CD4-positive, alpha-beta memory T cell (primary cell): ENCODE measurements around the gene MSI2. TPM values are rescaled to one million over a fixed set of nuclear protein-coding genes. Genes with fewer than 3 reads are reported as not detected.

ENCODE experiments used
- CTCF ChIA-PET: fragments of 350-600 bp; sonication (Branson Sonifier 250); formaldehyde crosslinking; loops from one replicate; lab custom pipeline; 2021; ENCODE audit warnings: inconsistent platforms; ENCODE audit not compliant: partially characterized antibody; lab: Charles Lee
- POLR2A ChIA-PET: fragments of 350-600 bp; sonication (Branson Sonifier 250); formaldehyde crosslinking; loops from one replicate; lab custom pipeline; 2021; ENCODE audit not compliant: partially characterized antibody; lab: Charles Lee
- DNase-seq, 5 donors: peaks; one replicate each; pipeline versions ENCODE4 v3.0.0 to v3.0.0-alpha.2; 2020 to 2022; ENCODE audit warnings: mixed read lengths in 1 of 5
- H3K27ac ChIP-seq: one replicate; pipeline ENCODE4 v1.7.0; 2013; ENCODE audit warnings: low read depth, low read length
- H3K27me3 ChIP-seq: 2 replicates; pipeline ENCODE4 v1.7.0; 2013; ENCODE audit warnings: mild to moderate bottlenecking, low read length, moderate library complexity; ENCODE audit not compliant: insufficient read depth
- H3K36me3 ChIP-seq: 2 replicates; pipeline ENCODE4 v1.7.0; 2013; ENCODE audit warnings: mild to moderate bottlenecking, low read length, moderate library complexity; ENCODE audit not compliant: insufficient read depth
- H3K4me1 ChIP-seq: 2 replicates; pipeline ENCODE4 v1.7.0; 2013; ENCODE audit warnings: mild to moderate bottlenecking, low read length, moderate library complexity; ENCODE audit not compliant: insufficient read depth
- H3K4me3 ChIP-seq, 2 donors: one replicate each; pipeline ENCODE4 v1.7.0; 2013; ENCODE audit warnings: low read length in 2 of 2, mild to moderate bottlenecking in 1 of 2
- H3K9me3 ChIP-seq, 2 donors: one replicate each; pipeline ENCODE4 v1.7.0; 2013; ENCODE audit warnings: low read length in 2 of 2, control low read depth in 1 of 2; ENCODE audit not compliant: control insufficient read depth in 1 of 2
- H3K27ac Mint-ChIP-seq, 7 donors: one replicate each; pipeline ENCODE4 v1.8.0; 2020 to 2021; ENCODE audit warnings: mixed read lengths in 7 of 7, mild to moderate bottlenecking in 6 of 7, inconsistent platforms in 3 of 7, moderate library complexity in 3 of 7
- H3K27me3 Mint-ChIP-seq, 2 donors: one replicate each; pipeline ENCODE4 v1.8.0; 2020 to 2021; ENCODE audit warnings: mixed read lengths in 2 of 2
- H3K36me3 Mint-ChIP-seq, 2 donors: one replicate each; pipeline ENCODE4 v1.8.0; 2020 to 2021; ENCODE audit warnings: mixed read lengths in 2 of 2, inconsistent platforms in 1 of 2, mild to moderate bottlenecking in 1 of 2
- H3K4me1 Mint-ChIP-seq, 4 donors: one replicate each; pipeline ENCODE4 v1.8.0; 2020 to 2021; ENCODE audit warnings: mixed read lengths in 4 of 4, mild to moderate bottlenecking in 1 of 4
- H3K4me3 Mint-ChIP-seq, 8 donors: one replicate each; pipeline ENCODE4 v1.8.0; 2020 to 2021; ENCODE audit warnings: mixed read lengths in 8 of 8, mild to moderate bottlenecking in 7 of 8, moderate library complexity in 6 of 8, inconsistent platforms in 3 of 8
- H3K9me3 Mint-ChIP-seq, 8 donors: one replicate each; pipeline ENCODE4 v1.8.0; 2020 to 2021; ENCODE audit warnings: mixed read lengths in 8 of 8, mild to moderate bottlenecking in 5 of 8, inconsistent platforms in 3 of 8, moderate library complexity in 1 of 8
- intact Hi-C: fragments of 100-400 bp; cut with micrococcal nuclease; formaldehyde crosslinking; loops from one replicate; pipeline ENCODE4 v1.15.1; 2023
- polyA plus RNA-seq, 2 donors: library from polyadenylated mRNA; unstranded; fragments of 300-500 nt; fragmentation: Illumina TruSeq; gene quantifications; one replicate each; pipeline ENCODE4 v1.2.3, GENCODE V29; 2021
- total RNA-seq, 2 experiments: library from RNA; stranded (reverse); gene quantifications; one replicate each; pipeline ENCODE4 v1.2.3, GENCODE V29; 2021

MSI2 gene
- total and polyA plus RNA-seq, 4 experiments from 2014 or later, result 2.1 to 110 (median 55.3) TPM

DNA sequence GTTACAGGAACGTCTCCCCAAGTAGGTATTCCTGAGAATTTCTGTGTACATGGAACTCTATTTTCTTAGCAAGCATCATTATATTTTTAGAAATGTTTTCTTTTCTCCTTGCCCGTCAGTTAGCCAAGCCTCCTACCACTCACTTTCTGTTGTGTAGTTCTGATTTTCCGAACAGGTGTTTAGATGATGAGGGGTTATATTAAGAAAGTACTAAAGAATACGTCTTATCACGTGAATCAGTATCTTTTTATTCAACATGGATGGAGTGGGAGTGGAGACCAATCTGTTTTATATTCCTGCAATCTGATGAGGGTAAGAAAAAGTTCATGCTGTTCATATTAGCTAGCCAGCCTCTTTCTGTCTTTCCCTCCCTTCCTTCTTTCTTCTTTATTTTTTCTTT lies 29.4 kb downstream of the MSI2 start:
- Histone ChIP-seq H3K4me1 (peaks cover 60% of the 10 kb centered on the region), H3K36me3 (no peaks in the 10 kb centered on the region), H3K4me3 (peak overlapping the region in 1 of 2 donors; percentile 3), H3K27ac (peak overlapping the region; percentile 38), H3K9me3 (no peaks in the 10 kb centered on the region), H3K27me3 (no peaks in the 10 kb centered on the region)
- no peak for DNase-seq
- intact Hi-C loops, result no loop called here
- peaks cover 47 to 75% (median 60%) of the 10 kb centered on the region in 4 donors for H3K4me1 Mint-ChIP-seq
- H3K36me3 Mint-ChIP-seq, result peaks cover 3 to 27% of the 10 kb centered on the region in 2 donors
- POLR2A ChIA-PET, result interaction anchor here (1.5 kb wide), 1 partner anchor 28 kb away, joined by 5 read pairs; no protein-coding TSS in a partner anchor
- no peaks in the 10 kb centered on the region for H3K9me3 Mint-ChIP-seq
- H3K27ac Mint-ChIP-seq, result peak overlapping the region in 6 of 7 donors; percentile 57 to 90 (median 76)
- no peaks in the 10 kb centered on the region for H3K27me3 Mint-ChIP-seq
- peak overlapping the region; percentile 53 to 85 (median 74) for H3K4me3 Mint-ChIP-seq
- CTCF ChIA-PET, result interaction anchor here (1.0 to 2.6 kb wide), 2 partner anchors 42 to 312 kb away, joined by 3 to 12 read pairs; no protein-coding TSS in a partner anchor

GRCh38 chr17:57286399-57287105 lies 30.2 kb downstream of the MSI2 start:
- H3K9me3 ChIP-seq, result no peaks in the 10 kb centered on the region
- no peak for DNase-seq
- no peak overlapping the region for H3K4me3 Mint-ChIP-seq
- no peaks in the 10 kb centered on the region for H3K9me3 Mint-ChIP-seq
- peaks cover 43 to 73% (median 54%) of the 10 kb centered on the region in 4 donors for H3K4me1 Mint-ChIP-seq
- H3K4me3 ChIP-seq, result no peak overlapping the region
- no peaks in the 10 kb centered on the region for H3K27me3 Mint-ChIP-seq
- peaks cover 54% of the 10 kb centered on the region for H3K4me1 ChIP-seq
- POLR2A ChIA-PET, result interaction anchor here (0.6 kb wide), 1 partner anchor 286 kb away, joined by 3 read pairs; no protein-coding TSS in a partner anchor
- CTCF ChIA-PET, result interaction anchor here (1.0 to 2.6 kb wide), 2 partner anchors 43 to 311 kb away, joined by 3 to 12 read pairs; no protein-coding TSS in a partner anchor
- H3K27me3 ChIP-seq, result no peaks in the 10 kb centered on the region
- no peaks in the 10 kb centered on the region for H3K36me3 ChIP-seq
- no peak overlapping the region for H3K27ac ChIP-seq
- intact Hi-C loops, result no loop called here
- peaks cover 9 to 27% of the 10 kb centered on the region in 2 donors for H3K36me3 Mint-ChIP-seq
- H3K27ac Mint-ChIP-seq, result peak overlapping the region in 2 of 7 donors; percentile 25 to 89

DNA sequence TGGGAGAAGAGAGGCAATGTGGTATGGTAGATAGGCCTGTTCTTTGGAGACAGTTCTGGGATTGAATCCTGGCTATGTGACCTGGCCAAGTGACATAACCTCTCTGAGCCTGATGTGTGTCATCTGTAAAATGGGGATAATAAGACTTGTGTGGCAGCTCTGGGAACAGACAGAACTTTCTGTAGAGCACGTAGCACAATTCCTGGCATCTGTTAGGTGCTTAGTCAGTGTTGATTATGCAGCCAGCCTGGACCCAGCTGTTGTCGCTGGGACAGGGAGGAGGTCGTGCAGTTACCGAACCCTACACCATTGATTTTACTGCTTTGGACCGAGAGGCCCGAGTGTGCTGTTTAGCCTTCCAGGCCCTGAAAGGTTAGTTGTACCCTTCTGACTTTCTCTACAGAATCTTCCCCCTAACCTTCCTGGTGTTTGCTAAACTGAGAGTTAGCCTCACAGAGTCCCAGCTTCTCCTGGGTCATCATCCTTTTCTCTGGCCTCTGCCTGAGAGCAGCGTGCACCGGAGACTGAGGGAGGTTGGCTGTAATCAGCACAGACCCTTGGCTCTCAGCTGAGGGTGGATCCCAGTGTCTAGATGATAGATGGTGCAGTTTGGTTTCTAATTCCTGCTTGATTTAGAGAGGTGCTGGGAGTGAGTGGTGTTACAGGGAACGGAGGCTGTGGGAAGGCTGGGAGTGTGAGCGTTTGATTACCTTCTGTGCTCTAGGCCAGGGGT lies 31.9 kb downstream of the MSI2 start:
- Histone ChIP-seq H3K9me3 (no peaks in the 10 kb centered on the region), H3K4me1 (peaks cover 39% of the 10 kb centered on the region), H3K4me3 (no peak overlapping the region), H3K27me3 (no peaks in the 10 kb centered on the region), H3K36me3 (no peaks in the 10 kb centered on the region), H3K27ac (no peak overlapping the region)
- peaks cover 17 to 30% of the 10 kb centered on the region in 2 donors for H3K36me3 Mint-ChIP-seq
- no peaks in the 10 kb centered on the region for H3K9me3 Mint-ChIP-seq
- DNase-seq, result no peak
- intact Hi-C loops, result no loop called here
- no peak overlapping the region for H3K4me3 Mint-ChIP-seq
- H3K27me3 Mint-ChIP-seq, result no peaks in the 10 kb centered on the region
- CTCF ChIA-PET, result interaction anchor here (1.0 kb wide), 1 partner anchor 45 kb away, joined by 3 read pairs; no protein-coding TSS in a partner anchor
- H3K4me1 Mint-ChIP-seq, result peaks cover 33 to 74% (median 48%) of the 10 kb centered on the region in 4 donors
- POLR2A ChIA-PET, result no interaction called here
- H3K27ac Mint-ChIP-seq, result peak overlapping the region in 2 of 7 donors; percentile 82 to 86

- no peaks in the 10 kb centered on the region for H3K27me3 Mint-ChIP-seq
- peaks cover 29 to 70% (median 44%) of the 10 kb centered on the region in 4 donors for H3K4me1 Mint-ChIP-seq
- DNase-seq, result no peak
- H3K27ac Mint-ChIP-seq, result peak overlapping the region in 3 of 7 donors; percentile 74 to 86 (median 82)
- H3K27ac ChIP-seq, result no peak overlapping the region
- no peaks in the 10 kb centered on the region for H3K36me3 ChIP-seq
- H3K9me3 Mint-ChIP-seq, result no peaks in the 10 kb centered on the region
- intact Hi-C loops, result no loop called here
- H3K9me3 ChIP-seq, result no peaks in the 10 kb centered on the region
- ChIA-PET POLR2A (no interaction called here), CTCF (no interaction called here)
- no peak overlapping the region for H3K4me3 ChIP-seq
- peaks cover 18 to 29% of the 10 kb centered on the region in 2 donors for H3K36me3 Mint-ChIP-seq
- peaks cover 34% of the 10 kb centered on the region for H3K4me1 ChIP-seq
- no peak overlapping the region for H3K4me3 Mint-ChIP-seq
- H3K27me3 ChIP-seq, result no peaks in the 10 kb centered on the region
Measured at GRCh38 chr17:57288773-57289121, 32.4 kb downstream of the MSI2 start.

DNA sequence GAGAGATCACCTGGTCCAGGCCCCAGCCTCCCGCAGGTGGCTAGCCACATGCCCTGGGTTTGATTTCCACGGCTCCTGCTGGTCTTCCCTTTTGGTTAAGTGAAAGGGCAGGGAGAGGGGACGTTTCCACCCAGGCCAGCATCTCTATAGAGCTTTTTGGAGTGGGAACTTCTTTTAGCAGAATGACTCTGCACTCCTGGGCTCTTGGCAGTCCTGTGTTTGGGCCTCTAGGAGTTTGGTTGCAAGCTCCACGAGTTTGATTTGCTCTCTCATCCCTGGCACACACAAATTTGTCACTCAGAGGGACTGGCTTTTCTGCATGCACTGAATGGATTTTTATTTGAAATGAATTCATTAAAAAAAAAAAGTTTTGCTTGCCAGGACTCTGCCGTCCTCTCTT lies 32.8 kb downstream of the MSI2 start:
- no peak for DNase-seq
- Histone ChIP-seq H3K4me1 (peaks cover 30% of the 10 kb centered on the region), H3K4me3 (no peak overlapping the region), H3K36me3 (no peaks in the 10 kb centered on the region), H3K27ac (no peak overlapping the region), H3K27me3 (no peaks in the 10 kb centered on the region), H3K9me3 (no peaks in the 10 kb centered on the region)
- intact Hi-C loops, result no loop called here
- Mint-ChIP-seq H3K27me3 (no peaks in the 10 kb centered on the region), H3K36me3 (peaks cover 22 to 30% of the 10 kb centered on the region in 2 donors), H3K27ac (peak overlapping the region in 1 of 7 donors; percentile 3), H3K4me3 (no peak overlapping the region), H3K9me3 (no peaks in the 10 kb centered on the region), H3K4me1 (peaks cover 29 to 71% (median 44%) of the 10 kb centered on the region in 4 donors)
- CTCF ChIA-PET, result no interaction called here
- POLR2A ChIA-PET, result interaction anchor here (0.6 kb wide), 1 partner anchor 35 kb away, joined by 5 read pairs; no protein-coding TSS in a partner anchor

DNA sequence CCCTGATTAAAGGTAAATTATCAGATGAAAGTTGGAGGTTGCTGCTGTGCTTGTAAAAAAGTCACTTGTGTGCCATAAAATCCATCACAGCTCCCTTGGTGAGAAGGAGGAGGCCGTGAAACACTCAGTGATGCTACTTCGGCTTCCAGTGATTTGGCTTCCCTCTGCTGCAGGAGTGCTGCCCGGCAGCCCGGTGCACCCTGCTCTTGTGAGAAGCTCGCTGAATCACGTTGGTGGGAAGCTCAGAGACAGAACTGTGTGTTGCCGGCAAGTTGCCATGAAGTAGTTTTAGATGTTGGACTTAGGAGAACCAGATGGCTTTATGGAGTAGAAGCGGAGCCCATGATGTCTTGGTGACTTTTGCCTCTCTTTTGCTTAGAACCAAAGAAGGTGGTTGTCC lies 33.3 kb downstream of the MSI2 start:
- Histone ChIP-seq H3K27ac (no peak overlapping the region), H3K27me3 (no peaks in the 10 kb centered on the region), H3K4me1 (peaks cover 25% of the 10 kb centered on the region), H3K4me3 (no peak overlapping the region), H3K36me3 (no peaks in the 10 kb centered on the region), H3K9me3 (no peaks in the 10 kb centered on the region)
- Mint-ChIP-seq H3K27me3 (no peaks in the 10 kb centered on the region), H3K9me3 (no peaks in the 10 kb centered on the region), H3K4me1 (peaks cover 29 to 71% (median 44%) of the 10 kb centered on the region in 4 donors), H3K36me3 (peaks cover 26 to 32% of the 10 kb centered on the region in 2 donors), H3K27ac (peak overlapping the region in 1 of 7 donors; percentile 3), H3K4me3 (no peak overlapping the region)
- ChIA-PET CTCF (no interaction called here), POLR2A (interaction anchor here (0.6 kb wide), 1 partner anchor 35 kb away, joined by 5 read pairs; no protein-coding TSS in a partner anchor)
- intact Hi-C loops, result loop anchor here (10.0 kb wide), 1 partner anchor 45 kb away; no protein-coding TSS in a partner anchor
- DNase-seq, result no peak

- no peak overlapping the region for H3K4me3 Mint-ChIP-seq
- Histone ChIP-seq H3K9me3 (no peaks in the 10 kb centered on the region), H3K36me3 (no peaks in the 10 kb centered on the region), H3K27me3 (no peaks in the 10 kb centered on the region), H3K4me3 (no peak overlapping the region), H3K27ac (no peak overlapping the region), H3K4me1 (peaks cover 25% of the 10 kb centered on the region)
- H3K9me3 Mint-ChIP-seq, result no peaks in the 10 kb centered on the region
- peaks cover 35 to 39% of the 10 kb centered on the region in 2 donors for H3K36me3 Mint-ChIP-seq
- H3K4me1 Mint-ChIP-seq, result peaks cover 24 to 68% (median 42%) of the 10 kb centered on the region in 4 donors
- intact Hi-C loops, result loop anchor here (10.0 kb wide), 1 partner anchor 46 kb away; no protein-coding TSS in a partner anchor
- no peak overlapping the region for H3K27ac Mint-ChIP-seq
- no peak for DNase-seq
- H3K27me3 Mint-ChIP-seq, result no peaks in the 10 kb centered on the region
- ChIA-PET CTCF (no interaction called here), POLR2A (no interaction called here)
Measured at GRCh38 chr17:57290981-57291380, 34.7 kb downstream of the MSI2 start.
